SJCRH30 (cell line): ENCODE results near the gene NT5C. TPM values are rescaled to one million over a fixed set of nuclear protein-coding genes. Genes with fewer than 3 reads are reported as not detected.
A peak's percentile ranks its signal among the peaks of the same experiment; 100 is the strongest.
"Not testable (repeated sequence)": the region's sequence is repeated elsewhere in the genome, so short reads cannot be mapped to it uniquely, and the experiment has no call there.

Experiments used
- DNase-seq, 2 experiments: peaks; one replicate each; pipeline ENCODE4 v3.0.0-alpha.2; 2015 to 2020
- H3K27ac ChIP-seq: fragments of 250-450 bp; sonication (Bioruptor Pico); 2 replicates; pipeline ENCODE4 v1.5.1; 2020; ENCODE audit warnings: mild to moderate bottlenecking, moderate library complexity
- H3K27me3 ChIP-seq: fragments of 250-450 bp; sonication (Bioruptor Pico); 2 replicates; pipeline ENCODE4 v1.5.1; 2020; ENCODE audit warnings: mild to moderate bottlenecking, moderate library complexity
- H3K36me3 ChIP-seq: fragments of 250-450 bp; sonication (Bioruptor Pico); 2 replicates; pipeline ENCODE4 v1.5.1; 2020; ENCODE audit warnings: mild to moderate bottlenecking, moderate library complexity
- H3K4me1 ChIP-seq: fragments of 250-450 bp; sonication (Bioruptor Pico); 2 replicates; pipeline ENCODE4 v1.5.1; 2020; ENCODE audit warnings: mild to moderate bottlenecking, moderate library complexity
- H3K4me3 ChIP-seq: fragments of 250-450 bp; sonication (Bioruptor Pico); 2 replicates; pipeline ENCODE4 v1.5.1; 2020; ENCODE audit warnings: mild to moderate bottlenecking, moderate library complexity
- H3K9me3 ChIP-seq: fragments of 250-450 bp; sonication (Bioruptor Pico); replicated peaks from 2 replicates; pipeline ENCODE4 v1.5.1; 2020; ENCODE audit warnings: mild to moderate bottlenecking, moderate library complexity
- total RNA-seq: library from RNA; depleted of rRNA; stranded (reverse); fragments of >200 nt; shearing (Covaris generic); gene quantifications from 2 replicates; pipeline ENCODE4 v1.2.3, GENCODE V29; 2014

NT5C gene
- total RNA-seq, 1 experiment from 2014 or later: 36.0 TPM

DNA sequence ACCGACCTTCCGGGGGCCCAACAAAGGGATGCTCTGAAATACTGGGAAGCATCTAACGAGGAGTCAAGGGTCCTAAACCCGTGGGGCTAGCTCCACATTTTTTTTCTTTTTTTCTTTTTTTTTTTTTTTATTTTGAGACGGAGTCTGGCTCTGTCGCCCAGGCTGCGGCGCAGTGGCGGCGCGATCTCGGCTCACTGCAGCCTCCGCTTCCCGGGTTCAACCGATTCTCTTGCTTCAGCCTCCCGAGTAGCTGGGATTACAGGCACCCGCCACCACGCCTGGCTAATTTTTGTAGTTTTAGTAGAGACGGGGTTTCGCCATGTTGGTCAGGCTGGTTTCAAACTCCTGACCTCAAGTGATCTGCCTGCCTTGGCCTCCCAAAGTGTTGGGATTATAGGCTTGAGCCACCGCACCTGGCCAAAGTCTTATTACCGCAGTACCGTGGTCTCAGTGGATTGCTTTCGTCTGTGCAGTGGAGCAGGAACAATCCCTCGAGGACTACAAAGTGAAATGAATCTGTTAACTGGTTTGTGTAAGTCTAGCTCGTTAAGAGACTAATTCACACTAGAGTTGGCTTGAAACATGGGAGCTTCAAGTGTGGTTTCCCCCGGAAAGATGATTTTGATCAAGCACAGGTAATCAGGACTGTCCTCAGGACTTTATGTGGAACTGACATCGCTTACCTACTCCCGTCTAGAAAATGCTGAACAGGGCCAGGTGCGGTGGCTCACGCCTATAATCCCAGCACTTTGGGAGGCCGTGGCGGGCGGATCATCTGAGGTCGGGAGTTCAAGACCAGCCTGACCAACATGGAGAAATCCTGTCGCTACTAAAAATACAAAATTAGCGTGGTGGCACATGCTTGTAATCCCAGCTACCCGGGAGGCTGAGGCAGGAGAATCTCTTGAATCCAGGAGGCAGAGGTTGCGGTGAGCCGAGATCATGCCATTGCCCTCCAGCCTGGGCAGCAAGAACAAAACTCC, 767 bp upstream of the NT5C start:
- DNase-seq: peak in 1 of 2 experiments; percentile 46

GRCh38 chr17:75130632-75131277, 787 bp downstream of the NT5C start:
- no peaks in the 10 kb centered on the region for H3K27me3 ChIP-seq
- peak overlapping the region; percentile 58 for H3K27ac ChIP-seq
- no peaks in the 10 kb centered on the region for H3K4me1 ChIP-seq
- peak; percentile 59 to 66 for DNase-seq
- peak overlapping the region; percentile 81 for H3K4me3 ChIP-seq
- no peaks in the 10 kb centered on the region for H3K9me3 ChIP-seq
- H3K36me3 ChIP-seq: peaks cover 8% of the 10 kb centered on the region

More for the DNA sequence above, 767 bp upstream of the NT5C start:
- H3K4me1 ChIP-seq, H3K27me3 ChIP-seq, H3K9me3 ChIP-seq: not testable (repeated sequence)
- Histone ChIP-seq H3K27ac (peak overlapping the region; percentile 58), H3K4me3 (peak overlapping the region; percentile 81), H3K36me3 (peaks cover 12% of the 10 kb centered on the region)

DNA sequence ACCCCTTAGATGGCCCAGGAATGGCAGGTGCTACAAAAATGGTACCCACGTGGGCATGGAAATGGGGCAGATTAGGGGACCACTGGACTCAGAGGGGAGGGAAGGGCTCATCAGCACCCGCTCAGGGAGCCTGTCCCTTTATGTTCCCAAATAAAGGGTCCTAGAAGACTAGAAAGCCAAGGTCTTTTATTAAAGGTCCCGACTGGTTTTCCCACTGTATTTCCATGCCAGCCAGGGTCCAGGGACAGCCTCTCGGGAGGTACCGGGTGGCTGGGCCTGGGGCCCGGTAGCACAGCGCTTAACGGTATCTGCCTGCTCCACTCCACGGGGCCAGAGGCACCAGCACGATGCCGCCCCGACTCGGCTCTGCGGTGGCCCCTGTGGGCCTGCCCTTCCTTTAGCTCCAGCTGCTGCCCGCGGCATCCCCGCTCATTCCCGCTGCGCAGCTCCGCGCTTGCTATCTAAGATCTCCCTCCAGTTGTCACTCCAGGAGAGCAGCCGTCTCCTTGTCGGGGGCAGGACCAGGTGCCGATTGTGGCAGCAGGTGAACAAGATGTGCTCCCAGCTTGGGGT, 1.4 kb downstream of the NT5C start:
- peak overlapping the region; percentile 81 for H3K4me3 ChIP-seq
- no peaks in the 10 kb centered on the region for H3K27me3 ChIP-seq
- no peaks in the 10 kb centered on the region for H3K9me3 ChIP-seq
- peaks cover 2% of the 10 kb centered on the region for H3K36me3 ChIP-seq
- no peak for DNase-seq
- H3K4me1 ChIP-seq: no peaks in the 10 kb centered on the region
- no peak overlapping the region for H3K27ac ChIP-seq

GRCh38 chr17:75129576-75129975, 2.0 kb downstream of the NT5C start:
- Histone ChIP-seq H3K36me3 (no peaks in the 10 kb centered on the region; the same call in 1 of the 2 replicates), H3K9me3 (no peaks in the 10 kb centered on the region), H3K4me3 (no peak overlapping the region), H3K27me3 (no peaks in the 10 kb centered on the region), H3K4me1 (no peaks in the 10 kb centered on the region), H3K27ac (no peak overlapping the region)
- DNase-seq: no peak

GRCh38 chr17:75128694-75129505, 2.6 kb downstream of the NT5C start:
- Histone ChIP-seq H3K27me3 (no peaks in the 10 kb centered on the region), H3K9me3 (no peaks in the 10 kb centered on the region), H3K4me3 (no peak overlapping the region), H3K4me1 (no peaks in the 10 kb centered on the region), H3K27ac (no peak overlapping the region), H3K36me3 (no peaks in the 10 kb centered on the region)
- DNase-seq: no peak

- not testable (repeated sequence) for H3K4me1 ChIP-seq, H3K27ac ChIP-seq, H3K4me3 ChIP-seq, DNase-seq, H3K36me3 ChIP-seq, H3K9me3 ChIP-seq, H3K27me3 ChIP-seq
Measured at GRCh38 chr17:75127936-75128335, 3.6 kb downstream of the NT5C start.

- H3K27ac ChIP-seq: no peak overlapping the region
- no peaks in the 10 kb centered on the region for H3K36me3 ChIP-seq
- DNase-seq: no peak
- no peaks in the 10 kb centered on the region for H3K4me1 ChIP-seq
- no peak overlapping the region for H3K4me3 ChIP-seq
- no peaks in the 10 kb centered on the region for H3K27me3 ChIP-seq
- H3K9me3 ChIP-seq: no peaks in the 10 kb centered on the region
Measured at GRCh38 chr17:75126954-75127353, 4.6 kb downstream of the NT5C start.

DNA sequence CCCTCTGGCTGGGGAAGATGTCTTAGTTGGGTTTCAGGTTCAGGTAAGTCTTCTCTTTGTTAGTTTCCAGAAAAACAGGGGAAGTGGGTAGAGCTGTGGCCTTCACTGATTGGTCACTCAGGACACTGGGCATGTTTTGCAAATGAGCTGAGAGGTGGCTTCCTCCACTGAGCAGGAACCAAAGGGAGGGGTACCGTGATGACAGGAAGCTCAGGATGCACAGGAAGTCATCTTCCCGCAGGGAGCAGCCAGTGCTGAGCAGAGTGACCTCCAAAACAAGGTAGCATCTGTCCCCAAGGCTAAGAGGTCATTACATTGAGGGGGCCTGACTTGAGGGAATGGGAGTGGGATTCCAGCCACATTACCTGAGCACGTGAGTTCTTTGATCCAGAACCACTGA, 5.6 kb downstream of the NT5C start:
- no peaks in the 10 kb centered on the region for H3K27me3 ChIP-seq
- DNase-seq: no peak
- no peak overlapping the region for H3K4me3 ChIP-seq
- H3K9me3 ChIP-seq: no peaks in the 10 kb centered on the region
- H3K4me1 ChIP-seq: no peaks in the 10 kb centered on the region
- H3K27ac ChIP-seq: no peak overlapping the region
- no peaks in the 10 kb centered on the region; the same call in 1 of the 2 replicates for H3K36me3 ChIP-seq

DNA sequence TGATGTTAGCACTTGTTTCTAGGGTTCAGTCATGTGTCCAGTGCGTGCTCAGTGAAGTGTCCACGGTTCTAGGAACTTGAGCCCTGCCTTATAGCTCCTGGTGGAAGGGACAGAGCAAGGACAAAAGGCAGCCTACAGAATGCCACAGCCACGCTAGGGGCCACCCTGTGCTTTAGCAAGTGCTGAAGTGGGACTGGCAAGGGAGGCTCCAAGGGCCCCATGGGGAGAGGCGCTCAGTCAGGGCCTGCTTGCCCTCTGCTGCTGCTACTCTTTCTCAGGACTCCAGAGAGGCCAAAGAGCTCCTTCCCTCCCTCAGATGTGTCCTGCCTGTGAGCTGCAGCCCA, 6.8 kb downstream of the NT5C start:
- Histone ChIP-seq H3K27ac (no peak overlapping the region), H3K36me3 (no peaks in the 10 kb centered on the region; the same call in 1 of the 2 replicates), H3K4me1 (no peaks in the 10 kb centered on the region), H3K27me3 (no peaks in the 10 kb centered on the region), H3K4me3 (no peak overlapping the region), H3K9me3 (no peaks in the 10 kb centered on the region)
- DNase-seq: no peak

DNA sequence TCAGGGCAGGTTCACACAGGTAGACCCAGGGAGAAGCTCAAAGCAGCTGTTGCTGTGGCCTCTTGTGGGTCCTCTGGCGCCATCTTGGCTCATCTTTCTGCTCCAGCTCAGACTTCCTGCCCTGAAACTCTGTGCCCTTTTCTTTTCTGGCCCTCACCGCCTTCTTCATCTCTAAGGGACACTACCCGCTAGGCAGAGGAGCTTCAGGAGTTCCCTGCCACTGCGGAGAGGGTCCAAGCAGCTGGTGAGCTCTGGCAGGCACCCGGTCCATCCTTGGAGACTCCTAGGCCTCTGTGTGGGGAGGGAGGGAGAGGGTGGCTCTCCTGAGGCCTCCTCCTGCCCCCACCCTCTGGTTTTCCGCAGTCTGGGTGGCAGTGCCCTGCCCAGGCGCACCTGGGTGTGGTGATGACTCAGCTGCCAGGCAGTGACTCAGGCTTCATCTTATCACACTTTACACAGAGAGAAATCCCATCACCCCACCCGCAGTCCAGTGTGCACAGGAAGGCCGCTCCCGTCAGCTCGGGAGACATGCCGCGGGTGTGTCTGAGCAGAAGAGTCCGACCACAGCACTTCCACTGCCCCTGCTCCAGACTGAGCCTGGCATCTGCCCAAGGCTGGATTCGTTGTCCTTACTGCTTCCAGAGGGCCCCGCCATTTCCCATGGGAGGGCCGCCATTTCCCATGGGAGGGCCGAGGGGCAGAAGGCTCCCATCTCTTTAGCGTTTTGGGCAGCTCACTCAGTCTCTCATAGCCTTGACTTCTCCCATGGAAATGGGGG, 7.3 kb downstream of the NT5C start:
- Histone ChIP-seq H3K4me3 (no peak overlapping the region), H3K27ac (no peak overlapping the region)

GRCh38 chr17:75118307-75118706, 13.2 kb downstream of the NT5C start:
- Histone ChIP-seq H3K4me3 (no peak overlapping the region), H3K4me1 (no peaks in the 10 kb centered on the region), H3K27me3 (no peaks in the 10 kb centered on the region), H3K9me3 (no peaks in the 10 kb centered on the region), H3K36me3 (no peaks in the 10 kb centered on the region; the same call in 1 of the 2 replicates), H3K27ac (no peak overlapping the region)
- DNase-seq: no peak

More for the DNA sequence above, 7.3 kb downstream of the NT5C start:
- DNase-seq: peak in 1 of 2 experiments; percentile 47
- H3K36me3 ChIP-seq: no peaks in the 10 kb centered on the region; the same call in 1 of the 2 replicates
- H3K9me3 ChIP-seq: no peaks in the 10 kb centered on the region
- H3K27me3 ChIP-seq: no peaks in the 10 kb centered on the region
- H3K4me1 ChIP-seq: no peaks in the 10 kb centered on the region

GRCh38 chr17:75116737-75117136, 14.8 kb downstream of the NT5C start:
- no peak overlapping the region for H3K4me3 ChIP-seq
- H3K36me3 ChIP-seq: no peaks in the 10 kb centered on the region; the same call in 1 of the 2 replicates
- no peak overlapping the region for H3K27ac ChIP-seq
- no peak for DNase-seq
- no peaks in the 10 kb centered on the region for H3K9me3 ChIP-seq
- H3K4me1 ChIP-seq: no peaks in the 10 kb centered on the region
- no peaks in the 10 kb centered on the region for H3K27me3 ChIP-seq

DNA sequence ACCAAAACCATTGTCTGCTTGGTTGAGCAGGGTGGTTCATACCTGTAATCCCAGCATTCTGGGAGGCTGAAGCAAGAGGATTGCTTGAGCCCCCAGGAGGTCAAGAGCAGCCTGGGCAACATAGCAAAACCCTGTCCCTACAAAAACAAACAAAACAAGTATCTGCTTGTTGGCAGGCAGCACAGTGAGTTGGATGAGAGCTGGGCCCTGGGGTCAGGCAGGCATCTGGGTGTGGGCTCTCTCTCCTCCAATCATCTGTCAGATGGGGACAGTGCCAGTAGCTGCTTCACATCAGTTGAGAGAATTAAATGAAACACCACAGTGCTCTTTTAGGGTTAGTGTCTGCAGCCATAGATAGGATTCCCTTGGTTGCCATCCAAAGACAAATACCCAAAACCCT, 16.0 kb downstream of the NT5C start:
- H3K4me3 ChIP-seq: no peak overlapping the region
- no peaks in the 10 kb centered on the region for H3K9me3 ChIP-seq
- H3K27ac ChIP-seq: no peak overlapping the region
- H3K27me3 ChIP-seq: no peaks in the 10 kb centered on the region
- H3K4me1 ChIP-seq: peaks cover under 1% of the 10 kb centered on the region; the same call in 1 of the 2 replicates
- no peaks in the 10 kb centered on the region for H3K36me3 ChIP-seq
- DNase-seq: no peak
